HCT116 (cell line): ENCODE measurements around the gene SNAP47.

Source experiments
- ATF3 ChIP-seq: IDR thresholded peaks from 2 replicates; pipeline ENCODE4 v1.6.1; 2012
- CEBPB ChIP-seq: IDR thresholded peaks from 2 replicates; pipeline ENCODE4 v1.6.1; 2012; ENCODE audit warnings: low read depth
- CTCF ChIP-seq, 3 experiments: fragments of 200-600 bp in 1 of 3; sonication (generic) in 1 of 3; IDR thresholded peaks in 2 of 3; conservative IDR thresholded peaks in 1 of 3; 2 replicates each; pipeline ENCODE4 v1.5.1; 2012 to 2017; ENCODE audit warnings: low read depth in 2 of 3, low read length in 2 of 3, antibody characterized with exemption in 1 of 3, borderline replicate concordance in 1 of 3, control low read depth in 1 of 3, mild to moderate bottlenecking in 1 of 3, mixed read lengths in 1 of 3, mixed run types in 1 of 3, moderate library complexity in 1 of 3; ENCODE audit not compliant: insufficient read depth in 1 of 3
- EZH2 ChIP-seq: fragments of 200-600 bp; sonication (generic); IDR thresholded peaks from 2 replicates; pipeline ENCODE4 v1.6.1; 2017; ENCODE audit warnings: antibody characterized with exemption, mixed run types
- EZH2phosphoT487 ChIP-seq: fragments of 200-600 bp; IDR thresholded peaks from 2 replicates; pipeline ENCODE4 v1.6.1; 2018; ENCODE audit warnings: antibody characterized with exemption, borderline replicate concordance
- JUND ChIP-seq: IDR thresholded peaks from 2 replicates; pipeline ENCODE4 v1.6.1; 2012
- POLR2A ChIP-seq: IDR thresholded peaks from 2 replicates; pipeline ENCODE4 v1.7.0; 2011; ENCODE audit warnings: borderline replicate concordance; ENCODE audit not compliant: insufficient read depth, insufficient read length; ENCODE audit errors: extremely low read depth
- POLR2AphosphoS5 ChIP-seq: IDR thresholded peaks from 2 replicates; pipeline ENCODE4 v1.6.1; 2011; ENCODE audit warnings: mild to moderate bottlenecking, low read depth, low read length, moderate library complexity
- SIN3A ChIP-seq: IDR thresholded peaks from 2 replicates; pipeline ENCODE4 v1.6.1; 2012; ENCODE audit warnings: low read depth
- SRF ChIP-seq: IDR thresholded peaks from 2 replicates; pipeline ENCODE4 v1.6.1; 2012; ENCODE audit warnings: low read depth
- ZNF274 ChIP-seq: fragments of 200-500 bp; sonication (Bioruptor generic); IDR thresholded peaks from 2 replicates; pipeline ENCODE4 v1.6.1; 2014; ENCODE audit warnings: mild to moderate bottlenecking, low read depth, low read length, inconsistent platforms
- TF ChIP-seq, protein P1 (sequence below): IDR thresholded peaks from 2 replicates; pipeline ENCODE4 v1.6.1; 2012

GRCh38 chr1:227790034-227790400 lies 54.8 kb downstream of the SNAP47 start:
- no peak for TF ChIP-seq ZNF274
- no peak for TF ChIP-seq SIN3A
- TF ChIP-seq CTCF (IDR thresholded peaks at IDR 0.05 in 2 of 3, conservative IDR thresholded peaks at IDR 0.05 in 1 of 3; ENCODE audit: borderline replicate concordance in 1 of 3, insufficient read depth in 1 of 3, low read depth in 2 of 3, low read length in 2 of 3), result no peak
- no peak for TF ChIP-seq EZH2
- TF ChIP-seq SRF, result no peak
- TF ChIP-seq, protein P1, sequence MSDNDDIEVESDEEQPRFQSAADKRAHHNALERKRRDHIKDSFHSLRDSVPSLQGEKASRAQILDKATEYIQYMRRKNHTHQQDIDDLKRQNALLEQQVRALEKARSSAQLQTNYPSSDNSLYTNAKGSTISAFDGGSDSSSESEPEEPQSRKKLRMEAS, result no peak
- no peak for TF ChIP-seq POLR2A
- no peak for TF ChIP-seq JUND
- no peak for TF ChIP-seq EZH2phosphoT487
- TF ChIP-seq CEBPB, result no peak
- TF ChIP-seq POLR2AphosphoS5, result no peak
- no peak for TF ChIP-seq ATF3
